Thymus (tissue), 11 donors: ENCODE measurements around the gene ADNP. TPM values are rescaled to one million over a fixed set of nuclear protein-coding genes. Genes with fewer than 3 reads are reported as not detected.

Experiments used
- DNase-seq, 9 donors: peaks; one replicate each; pipeline ENCODE4 v3.0.0-alpha.2; 2013; ENCODE audit warnings: low spot score in 9 of 9, low read depth in 6 of 9, missing footprints in 1 of 9
- H3K27ac ChIP-seq, 2 donors: one replicate each; pipeline ENCODE4 v1.5.1; 2013; ENCODE audit warnings: control low read depth in 1 of 2, low read depth in 1 of 2, low read length in 1 of 2, mild to moderate bottlenecking in 1 of 2, moderate library complexity in 1 of 2
- H3K27me3 ChIP-seq, 2 donors: one replicate each; pipeline ENCODE4 v1.5.1; 2013; ENCODE audit warnings: low read length in 1 of 2; ENCODE audit not compliant: control insufficient read depth in 2 of 2, insufficient read depth in 1 of 2
- H3K36me3 ChIP-seq, 2 donors: one replicate each; pipeline ENCODE4 v1.5.1; 2013; ENCODE audit warnings: low read length in 1 of 2, mild to moderate bottlenecking in 1 of 2, moderate library complexity in 1 of 2; ENCODE audit not compliant: control insufficient read depth in 2 of 2, insufficient read depth in 2 of 2
- H3K4me1 ChIP-seq, 2 donors: one replicate each; pipeline ENCODE4 v1.5.1; 2013; ENCODE audit warnings: low read length in 2 of 2; ENCODE audit not compliant: control insufficient read depth in 2 of 2, insufficient read depth in 2 of 2
- H3K4me3 ChIP-seq, 2 donors: one replicate each; pipeline ENCODE4 v1.5.1; 2013; ENCODE audit warnings: low read length in 2 of 2, control low read depth in 1 of 2, mild to moderate bottlenecking in 1 of 2
- H3K9me3 ChIP-seq, 2 donors: one replicate each; pipeline ENCODE4 v1.5.1; 2013; ENCODE audit warnings: low read length in 1 of 2, mild to moderate bottlenecking in 1 of 2; ENCODE audit not compliant: control insufficient read depth in 2 of 2, insufficient read depth in 1 of 2
- WGBS: extraction: QIAGEN DNeasy Blood & Tissue Kit; methylation state at CpG from one replicate; pipeline ENCODE4 v1.1.7; 2013; 5-methylcytosine and 5-hydroxymethylcytosine counted together
- polyA plus RNA-seq: library from polyadenylated mRNA; stranded (reverse); fragments of 200-250 nt; gene quantifications from one replicate; pipeline ENCODE4 v1.2.3, GENCODE V29; 2013
- total RNA-seq: library from RNA; stranded (reverse); fragments of 120-200 nt; gene quantifications from one replicate; pipeline ENCODE4 v1.2.4, GENCODE V29; 2013
- donor health status: healthy.

The ADNP gene
- total and polyA plus RNA-seq, 2 donors = 22.8 to 55.6 TPM

GRCh38 chr20:50873585-50873984 lies 57.7 kb downstream of the ADNP start:
- H3K36me3 ChIP-seq = no peaks in the 10 kb centered on the region
- no peaks in the 10 kb centered on the region for H3K27me3 ChIP-seq
- no peaks in the 10 kb centered on the region for H3K4me1 ChIP-seq
- no peak overlapping the region for H3K27ac ChIP-seq
- 96% methylated on average over 10 of the region's 10 CpGs for WGBS
- no peaks in the 10 kb centered on the region for H3K9me3 ChIP-seq
- no peak overlapping the region for H3K4me3 ChIP-seq
- no peak for DNase-seq

- WGBS = 73% methylated on average over 16 of the region's 16 CpGs
- Histone ChIP-seq H3K4me1 (no peaks in the 10 kb centered on the region), H3K27ac (no peak overlapping the region), H3K36me3 (no peaks in the 10 kb centered on the region), H3K27me3 (no peaks in the 10 kb centered on the region), H3K4me3 (no peak overlapping the region), H3K9me3 (no peaks in the 10 kb centered on the region)
- no peak for DNase-seq
These were observed 58.4 kb downstream of the ADNP start for GRCh38 chr20:50872560-50873425.

GRCh38 chr20:50870561-50871161 lies 60.6 kb downstream of the ADNP start:
- 91% methylated on average over 19 of the region's 19 CpGs for WGBS
- H3K9me3 ChIP-seq = no peaks in the 10 kb centered on the region
- DNase-seq = no peak

GRCh38 chr20:50868509-50869495 lies 62.4 kb downstream of the ADNP start:
- no peaks in the 10 kb centered on the region for H3K27me3 ChIP-seq
- no peak overlapping the region for H3K27ac ChIP-seq
- DNase-seq = no peak
- no peak overlapping the region for H3K4me3 ChIP-seq
- H3K36me3 ChIP-seq = no peaks in the 10 kb centered on the region
- WGBS = 96% methylated on average over 11 of the region's 11 CpGs
- H3K4me1 ChIP-seq = peaks cover 0 to 4% of the 10 kb centered on the region in 2 donors
- no peaks in the 10 kb centered on the region for H3K9me3 ChIP-seq

More at GRCh38 chr20:50870561-50871161, 60.6 kb downstream of the ADNP start:
- Histone ChIP-seq H3K4me1 (peaks cover 0 to 4% of the 10 kb centered on the region in 2 donors), H3K36me3 (no peaks in the 10 kb centered on the region), H3K27ac (peak overlapping the region; percentile 47 to 53), H3K4me3 (peak overlapping the region in 1 of 2 donors; percentile 18), H3K27me3 (no peaks in the 10 kb centered on the region)

- no peak overlapping the region for H3K4me3 ChIP-seq
- no peaks in the 10 kb centered on the region for H3K9me3 ChIP-seq
- DNase-seq = no peak
- H3K27me3 ChIP-seq = no peaks in the 10 kb centered on the region
- H3K36me3 ChIP-seq = no peaks in the 10 kb centered on the region
- WGBS = 97% methylated on average over 6 of the region's 6 CpGs
- H3K4me1 ChIP-seq = peaks cover 0 to 4% of the 10 kb centered on the region in 2 donors
- H3K27ac ChIP-seq = no peak overlapping the region
These were observed 63.4 kb downstream of the ADNP start for GRCh38 chr20:50867805-50868204.

GRCh38 chr20:50866831-50867230 lies 64.4 kb downstream of the ADNP start:
- Histone ChIP-seq H3K4me1 (peaks cover 0 to 4% of the 10 kb centered on the region in 2 donors), H3K27ac (no peak overlapping the region), H3K27me3 (no peaks in the 10 kb centered on the region), H3K9me3 (no peaks in the 10 kb centered on the region), H3K4me3 (no peak overlapping the region), H3K36me3 (no peaks in the 10 kb centered on the region)
- no peak for DNase-seq
- 98% methylated on average over 9 of the region's 9 CpGs for WGBS

- Histone ChIP-seq H3K36me3 (no peaks in the 10 kb centered on the region), H3K27me3 (no peaks in the 10 kb centered on the region), H3K27ac (peak overlapping the region in 1 of 2 donors; percentile 32), H3K4me3 (no peak overlapping the region), H3K4me1 (peaks cover 0 to 4% of the 10 kb centered on the region in 2 donors), H3K9me3 (no peaks in the 10 kb centered on the region)
- no peak for DNase-seq
- 94% methylated on average over 12 of the region's 12 CpGs for WGBS
These were observed 65.1 kb downstream of the ADNP start for GRCh38 chr20:50866036-50866685.

GRCh38 chr20:50865591-50865990 lies 65.6 kb downstream of the ADNP start:
- no peak for DNase-seq
- Histone ChIP-seq H3K36me3 (no peaks in the 10 kb centered on the region), H3K27me3 (no peaks in the 10 kb centered on the region), H3K4me3 (no peak overlapping the region), H3K27ac (peak overlapping the region in 1 of 2 donors; percentile 32), H3K4me1 (peaks cover 0 to 4% of the 10 kb centered on the region in 2 donors), H3K9me3 (no peaks in the 10 kb centered on the region)
- 91% methylated on average over 7 of the region's 7 CpGs for WGBS
